A375 (cell line): ENCODE results near the gene JMJD8. TPM values are rescaled to one million over a fixed set of nuclear protein-coding genes. Genes with fewer than 3 reads are reported as not detected.

Source experiments
- total RNA-seq: library from RNA; depleted of rRNA; stranded (reverse); fragments of >200 nt; shearing (Covaris generic); gene quantifications from 2 replicates; pipeline ENCODE4 v1.2.3, GENCODE V29; 2014; rRNA removed

The JMJD8 gene
- total RNA-seq, 1 experiment from 2014 or later = 97.0 TPM

Other genes starting within 250 kb of the JMJD8 start
- 53.1 and 58.8 TPM in 2 replicates for gene CAPN15, start 156.6 kb downstream of the JMJD8 start, total RNA-seq
- 0.16 TPM in 1 of 2 replicates, not detected in the other for gene PRR35, start 123.9 kb downstream of the JMJD8 start, total RNA-seq
- 0.11 and 0.56 TPM in 2 replicates for gene NHLRC4, start 117.3 kb downstream of the JMJD8 start, total RNA-seq
- gene PIGQ, start 114.4 kb downstream of the JMJD8 start, total RNA-seq = 35.4 and 47.3 TPM in 2 replicates
- gene RAB40C, start 94.3 kb downstream of the JMJD8 start, total RNA-seq = 15.6 and 17.4 TPM in 2 replicates
- gene WFIKKN1, start 53.3 kb downstream of the JMJD8 start, total RNA-seq = 0.04 TPM in 1 of 2 replicates, not detected in the other
- gene METTL26, start 48.0 kb downstream of the JMJD8 start, total RNA-seq = 266 and 301 TPM in 2 replicates
- gene MCRIP2, start 42.5 kb downstream of the JMJD8 start, total RNA-seq = 54.2 and 55.8 TPM in 2 replicates
- 49.9 and 77.0 TPM in 2 replicates for gene WDR90, start 35.0 kb downstream of the JMJD8 start, total RNA-seq
- 140 and 152 TPM in 2 replicates for gene RHOT2, start 16.2 kb downstream of the JMJD8 start, total RNA-seq
- 6.5 and 6.8 TPM in 2 replicates for gene RHBDL1, start 8.7 kb downstream of the JMJD8 start, total RNA-seq
- gene STUB1, start 3.9 kb downstream of the JMJD8 start, total RNA-seq = 237 and 270 TPM in 2 replicates
- 4.0 and 10.0 TPM in 2 replicates for gene WDR24, start 6.1 kb upstream of the JMJD8 start, total RNA-seq
- 0.04 TPM in 1 of 2 replicates, not detected in the other for gene FBXL16, start 21.5 kb upstream of the JMJD8 start, total RNA-seq
- gene METRN, start 30.8 kb upstream of the JMJD8 start, total RNA-seq = 201 and 228 TPM in 2 replicates
- gene ANTKMT, start 36.8 kb upstream of the JMJD8 start, total RNA-seq = 71.1 and 79.8 TPM in 2 replicates
- 14.4 and 16.5 TPM in 2 replicates for gene CCDC78, start 42.1 kb upstream of the JMJD8 start, total RNA-seq
- 41.0 and 47.9 TPM in 2 replicates for gene HAGHL, start 42.8 kb upstream of the JMJD8 start, total RNA-seq
- 39.5 and 43.3 TPM in 2 replicates for gene CIAO3, start 56.7 kb upstream of the JMJD8 start, total RNA-seq
- gene MSLN, start 76.4 kb upstream of the JMJD8 start, total RNA-seq = 9.2 and 11.1 TPM in 2 replicates
- 42.7 and 43.5 TPM in 2 replicates for gene RPUSD1, start 104.0 kb upstream of the JMJD8 start, total RNA-seq
- 53.4 and 56.0 TPM in 2 replicates for gene CHTF18, start 104.3 kb upstream of the JMJD8 start, total RNA-seq
- not detected in 2 replicates for gene GNG13, start 116.4 kb upstream of the JMJD8 start, total RNA-seq